M059J (cell line): ENCODE data around the gene FNBP1. TPM values are rescaled to one million over a fixed set of nuclear protein-coding genes. Genes with fewer than 3 reads are reported as not detected.
A peak's percentile ranks its signal among the peaks of the same experiment; 100 is the strongest.
"Not testable (repeated sequence)": the region's sequence is repeated elsewhere in the genome, so short reads cannot be mapped to it uniquely, and the experiment has no call there.

ENCODE experiments used
- DNase-seq: peaks from one replicate; pipeline ENCODE4 v3.0.0-alpha.2; 2012; ENCODE audit warnings: low read depth
- total RNA-seq: library from RNA; depleted of rRNA; stranded (reverse); fragments of >200 nt; shearing (Covaris generic); gene quantifications from 2 replicates; pipeline ENCODE4 v1.2.3, GENCODE V29; 2014

The FNBP1 gene
- total RNA-seq, 1 experiment from 2014 or later, result 24.2 TPM

DNA sequence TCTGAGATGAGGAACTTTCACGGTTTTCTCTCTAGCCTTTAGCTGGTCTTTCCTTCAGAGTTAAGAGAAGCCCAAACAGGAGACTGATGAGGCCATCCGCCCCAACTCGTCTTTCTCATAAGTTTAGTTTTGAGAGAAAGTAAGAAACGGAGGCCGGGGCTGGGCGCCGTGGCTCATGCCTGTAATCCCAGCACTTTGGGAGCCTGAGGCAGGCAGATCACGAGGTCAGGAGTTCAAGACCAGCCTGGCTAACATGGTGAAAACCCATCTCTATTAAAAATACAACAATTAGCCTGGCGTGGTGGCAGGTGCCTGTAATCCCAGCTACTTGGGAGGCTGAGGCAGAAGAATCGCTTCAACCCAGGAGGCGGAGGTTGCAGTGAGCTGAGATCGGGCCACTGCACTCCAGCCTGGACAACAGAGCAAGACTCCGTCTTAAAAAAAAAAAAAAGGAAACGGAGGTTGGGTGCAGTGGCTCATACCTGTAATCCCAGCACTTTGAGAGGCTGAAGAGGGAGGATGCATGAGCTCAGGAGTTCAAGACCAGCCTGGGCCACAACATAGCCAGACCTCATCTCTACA lies 152.2 kb downstream of the FNBP1 start:
- DNase-seq, result not testable (repeated sequence)

DNA sequence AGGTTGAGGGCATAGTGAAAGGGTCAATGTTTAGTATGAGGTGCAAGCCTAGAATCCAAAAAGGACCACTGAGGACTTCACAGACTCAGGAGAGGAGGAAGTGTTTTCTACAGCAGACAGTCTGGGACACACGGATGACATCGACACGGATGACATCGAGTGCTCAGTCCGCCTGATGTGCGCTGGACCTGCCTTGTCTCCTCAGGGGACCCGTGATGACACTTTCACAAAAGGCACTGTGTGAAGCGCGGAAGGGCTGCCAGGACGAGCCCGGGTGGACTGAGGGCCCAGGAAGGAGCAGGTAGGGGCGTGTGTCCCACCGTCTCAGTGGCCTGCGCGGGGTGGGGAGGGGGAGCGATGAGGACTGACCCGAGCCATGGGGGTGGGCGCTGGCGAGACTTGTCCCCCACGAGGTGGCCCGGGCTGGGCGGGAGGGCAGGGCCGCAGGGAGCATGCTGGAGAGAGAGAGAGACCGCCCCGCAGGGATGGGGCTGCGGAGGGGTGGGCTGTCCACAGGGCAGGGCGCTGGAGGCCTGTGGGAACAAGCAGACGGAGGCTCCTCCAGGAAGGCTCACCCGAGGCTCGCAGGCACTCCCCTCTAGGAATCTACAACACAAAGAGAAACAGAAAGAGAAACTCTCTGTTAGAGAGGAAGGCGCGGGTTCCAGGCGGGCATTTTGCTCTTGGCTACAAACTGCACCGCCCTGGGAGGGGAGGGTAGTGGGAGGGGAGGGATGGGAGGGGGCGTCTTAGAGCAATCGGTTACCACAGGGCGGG lies 152.9 kb downstream of the FNBP1 start:
- no peak for DNase-seq

DNA sequence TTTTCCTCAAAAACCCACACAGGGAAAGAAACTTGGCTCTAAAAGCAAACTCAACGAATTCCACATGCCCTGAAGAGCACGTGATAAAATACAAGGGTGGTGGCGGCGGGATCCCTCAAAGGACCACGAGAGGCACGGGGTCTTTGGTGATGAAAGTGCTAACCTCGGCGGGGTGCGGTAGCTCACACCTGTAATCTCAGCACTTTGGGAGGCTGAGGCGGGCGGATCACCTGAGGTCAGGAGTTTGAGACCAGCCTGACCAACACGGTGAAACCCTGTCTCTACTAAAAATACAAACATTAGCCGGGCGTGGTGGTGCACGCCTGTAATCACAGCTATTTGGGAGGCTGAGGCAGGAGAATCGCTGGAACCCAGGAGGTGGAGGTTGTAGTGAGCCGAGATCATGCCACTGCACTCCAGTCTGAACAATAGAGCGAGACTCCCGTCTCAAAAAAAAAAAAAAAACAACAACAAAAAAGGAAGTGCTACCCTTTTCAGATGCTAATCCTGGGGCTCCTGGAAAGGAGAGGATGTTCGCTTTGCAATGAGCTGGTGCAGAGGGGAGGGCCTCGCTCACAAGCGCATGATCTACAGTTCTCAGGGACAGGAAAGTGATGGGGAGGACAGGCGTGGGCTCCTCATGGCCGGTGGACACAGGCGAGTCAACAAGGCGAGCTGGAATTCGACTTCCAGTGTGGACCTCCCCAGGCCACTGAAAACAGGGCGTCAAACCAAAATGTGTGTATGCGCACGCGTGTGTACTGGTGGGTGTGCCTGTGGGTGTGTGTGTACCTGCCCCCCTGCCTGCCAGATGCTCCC lies 153.7 kb downstream of the FNBP1 start:
- DNase-seq, result no peak

DNA sequence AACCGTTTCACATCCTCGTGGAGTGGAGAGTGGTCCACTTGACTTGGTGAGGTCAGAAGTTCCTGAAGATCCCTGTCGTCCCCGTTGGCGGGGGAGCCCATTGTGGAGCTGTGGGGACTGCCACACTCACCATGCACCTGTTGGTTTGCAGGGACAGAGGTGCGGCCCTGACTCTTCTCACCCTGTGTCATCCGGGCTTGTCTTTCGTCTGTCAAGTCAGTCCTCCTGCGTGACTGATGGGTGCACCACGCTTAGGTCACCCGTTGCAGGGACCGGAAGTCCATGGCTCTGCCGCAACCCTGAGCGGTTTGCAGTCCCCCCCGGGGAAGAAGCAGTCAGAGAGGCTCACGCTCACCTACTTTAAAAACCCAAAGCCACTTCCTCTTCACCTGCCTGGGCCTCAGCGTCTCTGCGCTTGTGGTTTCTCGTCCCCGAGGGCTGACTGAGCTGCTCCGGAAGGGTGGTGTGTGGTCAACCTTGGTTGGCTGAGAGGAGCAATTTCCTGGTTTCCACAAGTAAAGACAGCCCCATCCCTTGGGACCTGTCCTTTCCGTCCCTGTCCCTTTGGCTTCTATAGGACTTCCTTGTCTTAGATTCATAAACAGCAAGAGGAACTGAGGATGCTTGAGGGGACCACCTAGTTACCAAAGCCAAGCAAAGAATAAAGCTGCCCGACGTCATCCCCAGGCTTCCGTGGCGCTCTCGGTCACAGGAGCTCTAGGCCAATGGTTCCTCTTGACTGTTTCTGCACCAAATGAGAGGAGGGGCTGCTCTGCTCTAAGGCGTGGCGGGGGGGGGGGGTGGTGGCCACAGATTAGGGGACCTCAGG lies 154.5 kb downstream of the FNBP1 start:
- DNase-seq, result no peak

DNA sequence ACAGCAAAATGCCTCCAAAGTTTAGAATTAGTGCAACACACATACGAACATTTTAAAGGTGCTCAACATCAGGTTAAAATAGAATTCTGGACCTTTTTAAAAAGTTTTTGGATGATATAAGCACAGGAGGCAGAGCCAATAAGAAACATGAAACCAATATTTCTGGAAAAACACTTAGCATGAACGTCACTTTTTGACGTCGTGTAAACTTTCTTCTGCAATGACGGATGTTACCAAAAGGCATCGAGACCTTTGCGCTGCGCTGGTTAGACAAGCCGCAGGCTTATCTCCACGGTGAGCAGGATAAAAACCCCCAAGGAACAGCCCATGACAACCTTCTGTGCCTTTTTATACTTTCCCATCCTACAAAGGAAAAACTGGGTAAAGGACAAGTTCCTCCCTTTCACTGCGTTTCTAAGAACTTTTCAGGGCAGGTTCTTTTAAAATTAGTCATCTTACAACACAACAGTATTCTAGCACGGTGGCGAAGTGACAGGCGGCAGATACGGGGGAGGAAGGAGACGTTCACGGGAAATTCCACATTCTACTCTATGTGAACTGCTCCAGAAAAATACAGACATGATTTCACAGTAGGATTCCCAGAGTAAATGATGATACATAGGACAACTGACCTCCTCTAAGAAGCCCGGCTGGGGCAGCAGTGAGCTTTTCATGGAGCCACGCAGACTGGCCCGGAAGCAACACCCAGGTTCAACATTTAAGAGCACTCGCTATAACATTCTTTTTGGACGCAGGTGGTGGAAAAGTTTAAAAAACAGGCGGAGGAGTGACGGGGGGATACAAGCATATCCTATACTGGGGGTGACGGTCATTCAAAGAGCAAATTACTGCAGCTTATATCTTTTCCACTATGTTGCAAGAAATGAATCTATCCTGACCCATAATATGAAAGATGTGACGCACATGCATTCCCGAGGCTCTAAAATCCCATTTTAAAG lies 155.4 kb downstream of the FNBP1 start:
- DNase-seq, result peak; percentile 31

DNA sequence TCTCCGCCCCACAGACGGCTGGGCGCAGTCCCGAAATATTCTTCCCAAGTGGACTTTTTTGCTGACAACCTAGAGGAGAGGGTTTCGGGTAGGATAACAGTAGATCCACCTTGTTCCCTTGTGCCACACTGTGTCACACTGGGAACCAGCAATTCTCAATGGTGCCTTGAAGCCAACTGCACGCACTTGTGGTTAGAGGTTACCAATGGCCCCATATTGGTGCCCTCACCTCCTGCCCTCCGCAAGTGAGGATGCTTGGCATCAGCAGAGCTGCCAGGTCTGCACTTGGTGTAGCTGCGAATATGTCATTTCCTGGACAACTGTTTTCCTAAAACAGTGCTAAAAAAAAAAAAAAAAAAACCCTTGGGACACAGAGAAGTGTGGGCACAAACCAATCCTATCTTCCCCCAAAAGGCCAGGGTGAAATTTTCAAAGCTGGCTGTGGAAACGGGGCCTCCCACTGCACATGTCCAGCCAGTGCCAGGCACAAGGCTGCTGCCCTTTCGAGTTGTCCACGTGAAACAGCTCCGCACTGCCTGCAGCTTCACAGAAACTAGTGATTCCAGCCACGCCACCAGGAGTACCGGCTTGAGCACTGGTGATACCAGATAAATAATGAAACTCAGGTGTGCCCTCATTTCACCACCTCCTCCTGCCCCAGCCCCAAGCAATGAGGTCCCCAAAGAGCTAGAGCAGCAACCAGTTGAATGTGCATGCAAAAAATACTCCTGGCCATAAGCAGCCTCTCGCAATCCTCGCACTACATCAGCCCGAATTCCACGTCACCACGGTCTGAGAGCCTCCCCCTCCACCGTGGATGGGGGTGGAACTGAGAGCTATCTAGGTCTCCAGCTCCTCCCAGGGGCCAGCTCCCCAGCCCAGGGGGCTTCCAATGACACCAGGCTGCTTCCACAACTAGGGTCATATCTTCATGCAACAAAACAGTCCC lies 156.5 kb downstream of the FNBP1 start:
- no peak for DNase-seq

DNA sequence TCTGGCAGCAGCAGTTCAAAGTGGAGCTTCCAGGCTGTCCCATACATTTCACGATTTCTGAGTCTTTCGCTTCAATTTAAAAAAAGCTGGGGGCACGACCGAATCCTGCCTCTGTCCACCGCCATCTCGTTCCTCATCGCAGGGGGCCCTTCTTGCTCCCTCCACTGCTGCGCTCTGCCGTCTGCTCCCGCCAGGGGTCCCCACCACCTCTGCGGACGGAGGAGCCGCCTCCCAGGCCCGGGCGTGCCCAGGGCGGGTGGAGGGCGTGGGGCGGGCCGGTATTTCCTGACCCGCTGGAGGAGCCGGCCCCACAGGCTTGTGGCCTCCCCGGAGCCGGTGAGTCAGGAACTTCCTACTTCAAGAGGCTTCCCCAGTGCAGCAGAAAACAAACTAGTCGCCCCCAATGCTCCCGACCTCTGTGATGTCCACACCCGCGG lies 157.3 kb downstream of the FNBP1 start:
- peak; percentile 92 for DNase-seq

DNA sequence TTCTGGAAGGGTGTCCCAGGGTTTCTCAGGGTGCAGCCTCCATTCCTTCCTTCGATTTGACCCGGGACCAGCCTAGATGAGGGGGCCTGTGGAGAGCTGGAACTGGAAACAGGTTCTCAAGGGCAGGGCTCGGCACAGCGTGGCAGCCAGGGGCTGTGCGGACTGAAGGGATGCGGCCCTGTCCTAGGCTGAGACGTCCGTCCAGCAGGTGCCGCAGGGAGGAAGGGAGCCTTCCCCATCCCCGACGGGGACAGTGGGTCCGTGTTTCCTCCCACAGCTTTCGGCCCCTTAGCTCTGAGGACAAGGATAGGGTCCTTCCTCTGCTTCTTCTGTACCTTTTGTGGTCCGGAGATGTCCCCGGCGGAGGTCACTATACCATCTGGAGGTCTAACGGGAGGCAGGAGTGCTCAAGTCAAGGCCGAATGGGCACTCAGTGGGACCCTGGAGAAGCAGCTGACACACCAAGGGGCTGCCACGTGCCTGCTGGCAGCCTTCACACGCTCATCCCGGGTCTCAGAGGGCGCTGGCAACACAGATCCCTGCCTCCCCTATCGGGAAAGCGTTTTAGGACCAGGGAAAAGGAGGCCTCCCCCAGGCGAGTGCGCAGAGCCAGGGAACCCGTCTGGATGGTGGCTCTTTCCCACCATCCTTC lies 157.8 kb downstream of the FNBP1 start:
- no peak for DNase-seq

DNA sequence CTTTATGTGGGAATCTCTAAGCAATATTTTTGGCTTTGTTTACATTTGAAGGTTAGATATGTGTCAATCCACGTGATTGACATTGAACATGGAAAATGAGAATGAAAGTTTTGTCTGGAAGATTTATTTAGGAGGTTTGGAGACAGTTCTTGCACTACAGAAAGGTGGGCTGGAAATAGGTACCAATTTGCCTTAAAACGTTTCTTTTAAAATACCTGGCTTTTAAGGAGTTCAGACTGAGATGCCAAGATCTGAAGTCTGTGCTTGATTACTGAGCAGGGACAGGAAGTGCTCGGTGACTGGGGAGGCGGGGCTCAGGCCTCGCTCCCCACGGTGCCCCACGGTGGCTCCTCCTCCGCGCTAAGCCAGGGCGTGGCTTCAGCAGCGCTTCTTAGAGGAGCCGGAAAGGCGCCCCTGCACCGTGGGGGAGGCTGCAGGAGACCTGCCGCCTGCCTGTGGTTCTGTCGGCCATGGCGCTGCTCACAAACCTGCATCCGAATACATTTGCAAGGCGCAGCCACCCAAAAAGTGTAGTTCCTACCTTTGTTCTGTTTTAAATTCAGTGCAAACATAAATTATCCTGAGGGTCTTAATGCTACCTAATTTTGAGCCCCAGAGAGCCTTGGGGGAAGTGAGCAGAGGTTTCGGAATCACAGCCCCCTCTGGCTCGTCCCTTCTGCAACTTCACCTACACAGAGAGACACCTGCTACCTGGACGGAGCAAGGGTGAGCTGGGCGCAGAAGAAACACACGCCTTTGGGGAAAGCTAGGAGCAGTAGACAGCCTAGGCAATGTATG lies 158.6 kb downstream of the FNBP1 start:
- peak; percentile 63 for DNase-seq

DNA sequence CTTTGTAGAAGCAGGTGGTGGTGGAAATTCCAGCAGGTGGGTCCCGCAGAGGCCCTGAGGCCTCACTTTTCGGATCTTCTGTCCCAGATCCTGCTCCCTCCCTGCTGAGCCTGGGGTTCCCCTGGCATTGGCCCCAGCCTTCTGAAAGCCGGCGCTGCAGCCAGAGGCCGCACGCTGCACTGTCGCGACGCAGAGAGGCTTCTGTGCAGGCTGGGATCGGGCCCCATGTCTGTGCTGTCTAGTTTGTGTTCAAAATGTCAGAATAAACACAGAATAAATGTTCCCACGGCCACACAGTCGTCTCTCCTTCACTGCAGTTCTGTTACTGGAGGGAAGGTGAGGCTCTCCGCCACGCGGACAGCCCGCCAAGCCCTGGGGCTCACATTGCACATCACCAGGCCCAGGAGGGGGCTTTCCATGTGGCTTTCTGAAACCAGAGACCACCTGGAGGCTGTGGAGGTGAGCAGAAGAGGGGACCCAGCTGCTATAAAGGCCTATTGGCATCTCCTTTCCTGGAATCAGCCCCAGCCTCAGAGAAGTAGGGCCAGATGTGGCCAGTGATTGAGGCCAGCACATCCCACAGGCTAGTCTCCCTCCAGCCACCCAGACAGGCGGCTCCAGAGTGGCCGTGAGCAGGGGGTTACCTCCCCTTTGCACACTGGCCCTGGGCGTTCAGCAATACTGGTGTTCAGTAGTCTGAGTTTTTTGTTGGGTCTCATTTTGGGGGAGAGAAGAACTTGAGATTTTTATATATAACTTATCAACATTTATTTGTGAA lies 161.3 kb downstream of the FNBP1 start:
- DNase-seq, result no peak

DNA sequence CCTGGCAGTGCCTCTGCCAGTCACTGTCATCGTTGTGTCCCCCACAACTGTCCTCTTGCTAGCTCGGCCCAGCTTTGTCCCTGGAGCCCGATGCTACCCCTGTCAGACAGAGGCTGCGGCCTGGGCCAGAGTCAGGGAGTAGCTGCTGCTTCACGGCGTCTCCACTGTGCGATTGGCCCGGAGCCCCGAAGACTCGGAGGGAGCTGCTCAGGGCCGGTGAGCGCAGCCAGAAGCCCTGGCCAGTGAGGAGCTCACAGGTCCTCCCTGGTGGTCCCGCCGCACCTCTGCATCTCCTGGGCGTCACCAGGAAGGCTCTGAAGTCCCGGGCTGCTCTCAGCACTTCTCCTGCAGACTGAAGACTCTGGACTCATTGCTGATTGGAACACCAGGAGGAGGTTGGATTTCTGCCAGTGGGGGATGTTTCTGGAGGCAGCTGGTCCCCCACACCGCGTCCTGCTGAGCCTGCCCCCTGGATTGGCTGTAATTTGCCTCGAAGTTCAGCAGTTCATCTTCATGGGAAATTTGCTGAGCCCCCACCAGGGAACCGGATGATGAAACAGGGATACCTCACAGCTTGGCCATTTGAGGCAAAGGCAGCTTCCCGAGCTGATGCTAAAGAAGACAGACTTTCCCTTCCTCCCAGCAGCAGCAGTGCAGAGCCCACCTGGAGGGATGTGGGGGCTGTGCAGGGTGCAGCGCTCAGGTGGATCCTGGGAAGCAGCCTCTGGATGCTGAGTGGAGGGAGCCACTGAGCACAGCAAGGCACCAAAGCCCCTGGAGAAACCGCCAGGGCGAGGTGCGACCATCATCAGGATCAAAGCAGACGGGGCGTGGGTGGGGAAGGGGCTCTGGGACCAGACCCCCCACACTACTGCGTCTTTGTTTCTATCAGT lies 162.1 kb downstream of the FNBP1 start:
- no peak for DNase-seq

DNA sequence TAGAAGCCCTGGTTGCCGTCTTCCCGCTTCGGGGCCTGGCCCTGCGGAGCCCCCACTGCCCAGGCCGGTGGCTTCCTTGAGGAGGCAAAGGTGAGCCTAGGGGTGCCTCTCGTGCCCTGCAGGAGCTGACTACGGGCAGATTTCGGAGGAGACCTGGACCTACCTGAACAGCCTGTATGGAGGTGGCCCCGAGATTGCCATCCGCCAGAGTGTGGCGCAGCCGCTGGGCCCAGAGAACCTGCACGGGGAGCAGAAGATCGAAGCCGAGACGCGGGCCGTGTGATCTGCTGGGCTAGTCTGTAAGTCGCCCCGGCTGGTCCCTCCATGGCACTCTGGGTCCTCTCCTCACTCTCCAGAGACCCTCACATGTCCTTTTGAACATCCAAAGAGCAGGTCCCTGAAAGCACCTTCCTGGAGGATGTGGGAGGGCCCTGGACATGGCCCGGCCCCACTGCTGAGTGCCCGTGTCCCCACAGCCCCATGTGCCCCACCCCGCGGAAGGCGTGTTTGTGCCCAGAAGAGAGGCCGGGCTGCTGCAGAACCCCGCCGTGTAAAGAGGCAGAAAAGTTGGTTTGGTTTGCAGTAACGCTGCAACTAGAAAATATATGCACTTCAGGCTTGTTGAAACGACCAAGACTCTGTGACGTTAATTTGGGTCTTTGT lies 162.9 kb downstream of the FNBP1 start:
- no peak for DNase-seq

DNA sequence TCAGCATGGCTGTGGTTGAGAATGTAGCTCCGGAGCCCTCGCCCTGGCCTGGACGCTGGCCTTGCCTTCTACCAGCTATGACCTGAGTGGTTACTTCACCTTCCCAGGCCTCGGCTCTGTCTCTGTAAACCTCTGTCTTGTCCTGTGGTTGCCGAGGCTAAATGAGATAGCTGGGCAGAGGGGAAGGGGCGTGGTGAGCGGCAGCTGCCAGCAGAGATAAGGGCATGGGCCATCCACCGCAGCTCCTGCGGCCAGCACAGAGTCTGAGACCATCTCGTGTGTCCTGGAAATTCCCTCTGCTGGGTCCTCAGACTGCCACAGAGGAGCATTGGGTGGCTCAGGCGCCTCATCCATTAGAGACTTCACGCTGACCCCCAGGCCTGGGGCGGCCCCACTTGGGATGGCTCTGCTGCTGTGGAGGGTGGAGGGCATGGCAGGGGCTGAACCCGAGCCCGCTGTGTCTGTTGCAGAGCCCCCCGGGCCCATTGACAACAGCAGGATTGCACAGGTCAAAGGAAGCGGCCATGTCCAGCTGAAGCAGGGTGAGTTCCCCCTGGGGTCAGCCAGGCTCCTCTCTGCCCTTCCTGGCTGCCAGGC lies 163.8 kb downstream of the FNBP1 start:
- no peak for DNase-seq

DNA sequence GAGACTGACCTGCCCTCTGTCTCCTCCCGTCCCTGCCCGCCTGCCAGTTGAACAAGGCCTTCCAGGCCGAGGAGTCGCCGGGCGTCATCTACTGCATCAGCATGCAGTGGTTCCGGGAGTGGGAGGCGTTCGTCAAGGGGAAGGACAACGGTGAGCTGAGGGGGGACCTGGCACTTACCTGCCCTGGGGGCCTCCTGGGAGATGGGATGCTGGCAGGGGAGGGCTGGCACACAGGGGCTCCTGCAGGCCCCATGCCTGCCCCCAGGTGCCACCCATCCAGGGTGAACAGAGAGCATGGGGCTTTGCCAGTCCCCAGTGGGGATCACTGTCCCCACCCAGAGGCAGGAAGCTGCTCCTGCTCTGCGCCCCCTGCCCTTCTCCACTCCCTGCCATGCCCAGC lies 164.7 kb downstream of the FNBP1 start:
- no peak for DNase-seq

DNA sequence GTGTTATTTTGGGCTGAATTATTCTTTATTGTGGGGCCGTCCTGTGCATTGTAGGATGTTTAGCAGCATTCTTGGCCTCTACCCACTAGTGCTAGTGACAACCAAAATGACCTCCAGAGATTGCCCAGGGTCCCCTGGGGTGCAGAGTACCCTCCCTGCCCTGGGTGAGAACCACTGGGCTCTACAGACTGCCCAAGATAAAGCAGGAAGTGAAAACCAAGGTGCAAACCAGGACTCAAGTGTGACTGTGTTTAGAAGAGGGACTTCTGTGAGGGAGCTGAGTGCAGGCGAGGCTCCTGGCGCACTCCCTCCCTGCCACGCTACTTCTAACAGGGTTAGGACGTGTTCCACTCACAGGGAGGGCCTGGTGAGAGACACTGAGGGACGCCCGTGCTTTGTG lies 166.2 kb downstream of the FNBP1 start:
- no peak for DNase-seq
